Measurements from ENCODE around the gene JADE2.
"Not testable (repeated sequence)": the region's sequence is repeated elsewhere in the genome, so short reads cannot be mapped to it uniquely, and the experiment has no call there.

The JADE2 gene

GRCh38 chr5:134491841-134492442 lies 33.5 kb upstream of the JADE2 start:
- FAIRE-seq (no peak), DNase-seq (ENCODE audit: insufficient read length, low spot score) (no peak)
- TF ChIP-seq, protein P1, sequence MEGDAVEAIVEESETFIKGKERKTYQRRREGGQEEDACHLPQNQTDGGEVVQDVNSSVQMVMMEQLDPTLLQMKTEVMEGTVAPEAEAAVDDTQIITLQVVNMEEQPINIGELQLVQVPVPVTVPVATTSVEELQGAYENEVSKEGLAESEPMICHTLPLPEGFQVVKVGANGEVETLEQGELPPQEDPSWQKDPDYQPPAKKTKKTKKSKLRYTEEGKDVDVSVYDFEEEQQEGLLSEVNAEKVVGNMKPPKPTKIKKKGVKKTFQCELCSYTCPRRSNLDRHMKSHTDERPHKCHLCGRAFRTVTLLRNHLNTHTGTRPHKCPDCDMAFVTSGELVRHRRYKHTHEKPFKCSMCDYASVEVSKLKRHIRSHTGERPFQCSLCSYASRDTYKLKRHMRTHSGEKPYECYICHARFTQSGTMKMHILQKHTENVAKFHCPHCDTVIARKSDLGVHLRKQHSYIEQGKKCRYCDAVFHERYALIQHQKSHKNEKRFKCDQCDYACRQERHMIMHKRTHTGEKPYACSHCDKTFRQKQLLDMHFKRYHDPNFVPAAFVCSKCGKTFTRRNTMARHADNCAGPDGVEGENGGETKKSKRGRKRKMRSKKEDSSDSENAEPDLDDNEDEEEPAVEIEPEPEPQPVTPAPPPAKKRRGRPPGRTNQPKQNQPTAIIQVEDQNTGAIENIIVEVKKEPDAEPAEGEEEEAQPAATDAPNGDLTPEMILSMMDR (IDR thresholded peaks at IDR 0.05; ENCODE audit: insufficient read depth, missing control alignments), result no peak

DNA sequence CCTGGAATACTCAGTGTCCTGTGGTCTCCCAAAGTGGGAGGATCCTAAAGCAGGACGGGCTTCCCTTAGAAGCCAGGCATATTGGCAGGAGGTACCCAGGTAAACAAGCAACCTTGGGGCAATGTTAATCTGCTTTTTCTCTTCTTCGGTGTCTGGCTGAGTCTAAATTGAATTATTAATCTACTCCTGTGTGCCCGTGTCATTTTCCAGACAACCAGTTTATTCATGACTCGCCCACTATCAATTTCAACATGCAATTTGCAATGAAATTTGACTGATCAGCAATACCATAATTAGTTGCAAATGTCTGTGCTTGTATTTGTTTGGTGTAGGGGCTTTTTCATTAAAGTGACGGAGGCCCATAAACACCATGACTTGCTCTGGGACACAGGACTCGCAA lies 32.9 kb upstream of the JADE2 start:
- DNase-seq (ENCODE audit: insufficient read length, low spot score) (no peak), FAIRE-seq (no peak)
- TF ChIP-seq, protein P1 (IDR thresholded peaks at IDR 0.05; ENCODE audit: insufficient read depth, missing control alignments), result no peak

DNA sequence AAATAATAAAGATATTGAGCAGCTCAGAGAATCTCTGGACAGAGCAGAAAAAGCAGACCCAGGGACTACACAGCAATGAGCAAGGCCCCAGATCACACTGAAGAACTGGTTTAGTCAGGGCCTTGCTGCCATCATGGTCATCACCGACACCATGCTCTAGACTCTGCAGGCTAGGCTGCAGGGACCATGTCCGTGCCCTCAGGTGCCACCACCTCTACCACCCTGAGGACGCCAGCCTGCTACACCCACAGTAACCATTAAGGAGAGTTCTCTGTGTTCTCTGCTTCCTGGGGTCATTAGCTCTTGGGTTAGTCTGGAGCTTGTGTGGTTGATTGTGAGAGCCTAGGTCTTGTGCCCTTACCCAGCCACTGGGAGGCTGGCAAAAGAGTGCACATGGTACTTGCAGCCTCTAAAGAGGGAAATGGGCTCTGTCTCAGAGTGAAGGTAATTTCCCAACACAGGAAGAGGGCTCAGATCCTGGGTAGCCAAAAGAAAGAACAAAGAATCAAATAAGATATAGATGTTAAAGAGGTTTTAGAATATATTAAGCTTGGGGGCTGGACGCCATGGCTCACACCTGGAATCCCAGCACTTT lies 31.9 kb upstream of the JADE2 start:
- TF ChIP-seq, protein P1 (IDR thresholded peaks at IDR 0.05; ENCODE audit: insufficient read depth, missing control alignments), result no peak
- no peak for DNase-seq (ENCODE audit: insufficient read length, low spot score)

GRCh38 chr5:134494780-134495179 lies 30.7 kb upstream of the JADE2 start:
- TF ChIP-seq, protein P1 (IDR thresholded peaks at IDR 0.05; ENCODE audit: insufficient read depth, missing control alignments), result no peak
- DNase-seq (ENCODE audit: insufficient read length, low spot score), result no peak
- no peak for FAIRE-seq

More for the DNA sequence above, 31.9 kb upstream of the JADE2 start:
- no peak for FAIRE-seq

GRCh38 chr5:134499905-134500304 lies 25.6 kb upstream of the JADE2 start:
- FAIRE-seq; DNase-seq (ENCODE audit: insufficient read length, low spot score): not testable (repeated sequence)

DNA sequence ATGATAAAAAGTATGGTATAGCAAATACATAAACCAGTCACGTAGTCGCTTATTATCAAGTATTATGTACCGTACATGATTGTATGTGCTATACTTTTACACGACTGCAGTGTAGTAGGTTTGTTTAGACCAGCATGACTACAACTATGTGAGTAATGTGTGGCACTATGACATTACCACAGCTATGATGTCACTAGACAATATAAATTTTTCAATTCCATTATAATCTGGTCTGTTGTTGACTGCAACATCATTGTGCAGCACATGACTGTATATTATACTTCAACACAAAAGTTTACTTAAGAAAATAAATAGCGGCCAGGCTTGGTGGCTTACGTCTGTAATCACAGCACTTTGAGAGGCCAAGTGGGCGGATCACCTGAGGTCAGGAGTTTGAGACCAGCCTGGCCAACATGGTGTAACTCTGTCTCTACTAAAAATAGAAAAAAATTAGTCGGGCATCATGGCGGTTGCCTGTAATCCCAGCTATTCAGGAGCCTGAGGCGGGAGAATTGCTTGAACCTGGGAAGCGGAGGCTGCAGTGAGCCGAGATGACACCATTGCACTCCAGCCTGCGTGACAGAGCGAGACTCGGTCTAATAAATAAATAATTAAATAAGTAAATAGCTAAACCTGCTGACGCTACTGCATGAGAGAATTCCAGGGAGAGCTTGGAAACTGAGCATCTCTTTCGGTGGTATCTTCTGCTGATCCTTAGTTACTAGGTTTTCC lies 24.6 kb upstream of the JADE2 start:
- FAIRE-seq, result no peak

DNA sequence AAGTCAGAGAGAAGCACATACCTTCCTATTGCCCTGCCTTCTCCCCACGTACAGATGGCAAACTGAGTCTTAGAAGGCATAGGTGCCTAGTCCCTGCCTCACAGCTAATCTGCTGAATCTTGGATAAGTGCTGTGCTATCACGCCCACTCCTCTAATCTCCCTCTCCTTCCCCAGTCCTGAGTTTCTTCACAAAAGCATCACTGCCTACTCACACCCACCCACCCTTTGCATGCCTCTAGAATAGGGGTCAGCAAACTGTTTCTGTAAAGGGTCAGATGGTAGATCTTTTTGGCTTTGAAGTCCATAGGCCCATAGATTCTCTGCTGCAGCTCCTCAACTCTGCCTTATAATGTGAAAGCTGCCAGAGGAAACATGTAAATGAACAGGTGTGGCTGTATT lies 23.2 kb upstream of the JADE2 start:
- no peak for FAIRE-seq

More for the DNA sequence above, 24.6 kb upstream of the JADE2 start:
- TF ChIP-seq, protein P1 (IDR thresholded peaks at IDR 0.05; ENCODE audit: insufficient read depth, missing control alignments), result no peak
- DNase-seq (ENCODE audit: insufficient read length, low spot score), result no peak

More for the DNA sequence above, 23.2 kb upstream of the JADE2 start:
- no peak for DNase-seq (ENCODE audit: insufficient read length, low spot score)
- TF ChIP-seq, protein P1 (IDR thresholded peaks at IDR 0.05; ENCODE audit: insufficient read depth, missing control alignments), result no peak

All from D721Med (cell line).